Measurements from ENCODE around the gene IFITM2. TPM values are rescaled to one million over a fixed set of nuclear protein-coding genes. Genes with fewer than 3 reads are reported as not detected.
A peak's percentile ranks its signal among the peaks of the same experiment; 100 is the strongest.

Gene IFITM2
- total RNA-seq, 1 donor from 2014 or later, result 112 TPM

- no peak for TF ChIP-seq CTCF (IDR thresholded peaks at IDR 0.05)
- peak overlapping the region; percentile 79 for H3K4me3 Mint-ChIP-seq
- DNase-seq, result no peak
- H3K27ac Mint-ChIP-seq, result no peak overlapping the region
- ChIA-PET CTCF (interaction anchor here (2.2 kb wide), 1 partner anchor 39 kb away, joined by 9 read pairs; no protein-coding TSS in a partner anchor), POLR2A (interaction anchor here (0.8 to 3.6 kb wide), 15 partner anchors 9 to 217 kb away, joined by 3 to 35 read pairs (median 4); partner anchors contain the start of genes BET1L, IFITM2, RIC8A and RNH1)
- H3K9me3 Mint-ChIP-seq, result no peaks in the 10 kb centered on the region
- peaks cover 17% of the 10 kb centered on the region for H3K36me3 Mint-ChIP-seq (ENCODE audit: low read depth)
- H3K27me3 Mint-ChIP-seq, result peaks cover 12% of the 10 kb centered on the region
- peaks cover 17% of the 10 kb centered on the region for H3K4me1 Mint-ChIP-seq
- ATAC-seq (ENCODE audit: low read depth), result peak; percentile 22
- intact Hi-C loops (cut with micrococcal nuclease), result loop anchor here (2.0 to 5.0 kb wide), 3 partner anchors 13 to 52 kb away; partner anchors contain the start of genes PSMD13 and SIRT3
These were observed 18.3 kb upstream of the IFITM2 start for GRCh38 chr11:289398-289711.

GRCh38 chr11:289712-290620 is 17.6 kb upstream of the IFITM2 start:
- Mint-ChIP-seq H3K36me3 (ENCODE audit: low read depth) (peaks cover 20% of the 10 kb centered on the region), H3K27me3 (peaks cover 11% of the 10 kb centered on the region), H3K4me1 (peaks cover 17% of the 10 kb centered on the region), H3K27ac (no peak overlapping the region), H3K9me3 (no peaks in the 10 kb centered on the region), H3K4me3 (peak overlapping the region; percentile 79)
- DNase-seq (peak; percentile 15), ATAC-seq (ENCODE audit: low read depth) (no peak)
- ChIA-PET CTCF (interaction anchor here (0.9 to 2.2 kb wide), 2 partner anchors 39 kb away, joined by 4 to 9 read pairs; no protein-coding TSS in a partner anchor), POLR2A (interaction anchor here (0.8 to 3.6 kb wide), 11 partner anchors 10 to 217 kb away, joined by 3 to 35 read pairs (median 4); partner anchors contain the start of genes BET1L, IFITM2, RIC8A and RNH1)
- TF ChIP-seq CTCF (IDR thresholded peaks at IDR 0.05), result no peak
- intact Hi-C loops (cut with micrococcal nuclease), result loop anchor here (2.0 to 5.0 kb wide), 3 partner anchors 13 to 53 kb away; partner anchors contain the start of genes PSMD13 and SIRT3

GRCh38 chr11:290621-291231 is 16.9 kb upstream of the IFITM2 start:
- H3K27ac Mint-ChIP-seq, result no peak overlapping the region
- ChIA-PET CTCF (interaction anchor here (0.9 kb wide), 1 partner anchor 40 kb away, joined by 4 read pairs; no protein-coding TSS in a partner anchor), POLR2A (interaction anchor here (1.0 to 3.6 kb wide), 4 partner anchors 11 to 83 kb away, joined by 3 to 35 read pairs (median 10); partner anchors contain the start of genes BET1L and RIC8A)
- H3K27me3 Mint-ChIP-seq, result peaks cover 4% of the 10 kb centered on the region
- ATAC-seq (ENCODE audit: low read depth) (no peak), DNase-seq (peak; percentile 15)
- H3K36me3 Mint-ChIP-seq (ENCODE audit: low read depth), result peaks cover 22% of the 10 kb centered on the region
- H3K4me3 Mint-ChIP-seq, result peak overlapping the region; percentile 79
- intact Hi-C loops (cut with micrococcal nuclease), result no loop called here
- peaks cover 17% of the 10 kb centered on the region for H3K4me1 Mint-ChIP-seq
- TF ChIP-seq CTCF (IDR thresholded peaks at IDR 0.05), result no peak
- no peaks in the 10 kb centered on the region for H3K9me3 Mint-ChIP-seq

- ChIA-PET POLR2A (interaction anchor here (1.0 to 3.1 kb wide), 3 partner anchors 12 to 84 kb away, joined by 3 to 15 read pairs (median 5); partner anchors contain the start of genes BET1L and RIC8A), CTCF (interaction anchor here (0.9 kb wide), 1 partner anchor 41 kb away, joined by 4 read pairs; no protein-coding TSS in a partner anchor)
- no peak for TF ChIP-seq CTCF (IDR thresholded peaks at IDR 0.05)
- Mint-ChIP-seq H3K27ac (no peak overlapping the region), H3K4me1 (peaks cover 17% of the 10 kb centered on the region), H3K27me3 (peaks cover 3% of the 10 kb centered on the region), H3K4me3 (peak overlapping the region; percentile 38), H3K36me3 (ENCODE audit: low read depth) (peaks cover 23% of the 10 kb centered on the region), H3K9me3 (no peaks in the 10 kb centered on the region)
- DNase-seq, result no peak
- intact Hi-C loops (cut with micrococcal nuclease), result no loop called here
- no peak for ATAC-seq (ENCODE audit: low read depth)
These were observed 16.1 kb upstream of the IFITM2 start for GRCh38 chr11:291281-292210.

Measured in activated B cell treated with CpG ODN at 0.5 μM for 24 hours (primary cell).